ENCODE results near the gene SYDE1.

DNA sequence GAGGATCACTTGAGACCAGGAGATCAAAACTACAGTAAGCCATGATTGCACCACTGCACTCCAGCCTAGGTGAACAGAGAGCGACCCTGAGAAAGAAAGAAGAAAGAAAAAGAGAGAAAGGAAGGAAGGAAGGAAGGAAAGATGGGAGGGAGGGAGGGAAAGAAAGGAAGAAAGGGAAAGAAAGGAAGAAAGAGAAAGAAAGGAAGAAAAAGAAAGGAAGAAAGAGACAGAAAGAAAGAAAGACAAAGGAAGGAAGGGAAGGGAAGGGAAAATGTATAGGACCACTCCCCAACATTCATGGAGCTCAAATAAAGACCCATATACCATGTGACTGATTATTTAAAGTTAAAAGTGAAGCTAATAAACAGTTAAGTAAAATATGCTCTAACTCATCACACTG, 39.9 kb downstream of the SYDE1 start:
- TF ChIP-seq, protein P1, sequence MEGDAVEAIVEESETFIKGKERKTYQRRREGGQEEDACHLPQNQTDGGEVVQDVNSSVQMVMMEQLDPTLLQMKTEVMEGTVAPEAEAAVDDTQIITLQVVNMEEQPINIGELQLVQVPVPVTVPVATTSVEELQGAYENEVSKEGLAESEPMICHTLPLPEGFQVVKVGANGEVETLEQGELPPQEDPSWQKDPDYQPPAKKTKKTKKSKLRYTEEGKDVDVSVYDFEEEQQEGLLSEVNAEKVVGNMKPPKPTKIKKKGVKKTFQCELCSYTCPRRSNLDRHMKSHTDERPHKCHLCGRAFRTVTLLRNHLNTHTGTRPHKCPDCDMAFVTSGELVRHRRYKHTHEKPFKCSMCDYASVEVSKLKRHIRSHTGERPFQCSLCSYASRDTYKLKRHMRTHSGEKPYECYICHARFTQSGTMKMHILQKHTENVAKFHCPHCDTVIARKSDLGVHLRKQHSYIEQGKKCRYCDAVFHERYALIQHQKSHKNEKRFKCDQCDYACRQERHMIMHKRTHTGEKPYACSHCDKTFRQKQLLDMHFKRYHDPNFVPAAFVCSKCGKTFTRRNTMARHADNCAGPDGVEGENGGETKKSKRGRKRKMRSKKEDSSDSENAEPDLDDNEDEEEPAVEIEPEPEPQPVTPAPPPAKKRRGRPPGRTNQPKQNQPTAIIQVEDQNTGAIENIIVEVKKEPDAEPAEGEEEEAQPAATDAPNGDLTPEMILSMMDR (IDR thresholded peaks at IDR 0.05) = no peak
- TF ChIP-seq, protein P2, sequence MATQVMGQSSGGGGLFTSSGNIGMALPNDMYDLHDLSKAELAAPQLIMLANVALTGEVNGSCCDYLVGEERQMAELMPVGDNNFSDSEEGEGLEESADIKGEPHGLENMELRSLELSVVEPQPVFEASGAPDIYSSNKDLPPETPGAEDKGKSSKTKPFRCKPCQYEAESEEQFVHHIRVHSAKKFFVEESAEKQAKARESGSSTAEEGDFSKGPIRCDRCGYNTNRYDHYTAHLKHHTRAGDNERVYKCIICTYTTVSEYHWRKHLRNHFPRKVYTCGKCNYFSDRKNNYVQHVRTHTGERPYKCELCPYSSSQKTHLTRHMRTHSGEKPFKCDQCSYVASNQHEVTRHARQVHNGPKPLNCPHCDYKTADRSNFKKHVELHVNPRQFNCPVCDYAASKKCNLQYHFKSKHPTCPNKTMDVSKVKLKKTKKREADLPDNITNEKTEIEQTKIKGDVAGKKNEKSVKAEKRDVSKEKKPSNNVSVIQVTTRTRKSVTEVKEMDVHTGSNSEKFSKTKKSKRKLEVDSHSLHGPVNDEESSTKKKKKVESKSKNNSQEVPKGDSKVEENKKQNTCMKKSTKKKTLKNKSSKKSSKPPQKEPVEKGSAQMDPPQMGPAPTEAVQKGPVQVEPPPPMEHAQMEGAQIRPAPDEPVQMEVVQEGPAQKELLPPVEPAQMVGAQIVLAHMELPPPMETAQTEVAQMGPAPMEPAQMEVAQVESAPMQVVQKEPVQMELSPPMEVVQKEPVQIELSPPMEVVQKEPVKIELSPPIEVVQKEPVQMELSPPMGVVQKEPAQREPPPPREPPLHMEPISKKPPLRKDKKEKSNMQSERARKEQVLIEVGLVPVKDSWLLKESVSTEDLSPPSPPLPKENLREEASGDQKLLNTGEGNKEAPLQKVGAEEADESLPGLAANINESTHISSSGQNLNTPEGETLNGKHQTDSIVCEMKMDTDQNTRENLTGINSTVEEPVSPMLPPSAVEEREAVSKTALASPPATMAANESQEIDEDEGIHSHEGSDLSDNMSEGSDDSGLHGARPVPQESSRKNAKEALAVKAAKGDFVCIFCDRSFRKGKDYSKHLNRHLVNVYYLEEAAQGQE (IDR thresholded peaks at IDR 0.05; ENCODE audit: insufficient read depth in 1 of 2, low read depth in 2 of 2, low read length in 1 of 2) = no peak
- TF ChIP-seq POLR2AphosphoS5 (IDR thresholded peaks at IDR 0.05; ENCODE audit: low read depth, low read length) (no peak), SIN3A (IDR thresholded peaks at IDR 0.05; ENCODE audit: borderline replicate concordance, insufficient read depth, low read depth, low read length) (no peak), TCF7L2 (IDR thresholded peaks at IDR 0.05; ENCODE audit: low read depth, low read length) (no peak)
